Heart right ventricle (tissue), 16 donors: Measurements from ENCODE around the gene NEDD8. TPM values are rescaled to one million over a fixed set of nuclear protein-coding genes. Genes with fewer than 3 reads are reported as not detected.

ENCODE experiments used
- ATAC-seq, 8 donors: fragments of 200-7000 bp; cut with Tn5 transposase; one replicate each; pipeline ENCODE4 v1.9.1; 2020; ENCODE audit warnings: mild to moderate bottlenecking in 8 of 8, moderate library complexity in 8 of 8, moderate number of reproducible peaks in 1 of 8
- DNase-seq, 2 donors: peaks; one replicate each; pipeline ENCODE4 v3.0.0-alpha.2; 2020
- H3K27ac ChIP-seq, 10 donors: fragments of 200-600 bp; sonication (generic) in 2 of 10; one replicate each; pipeline versions ENCODE4 v1.5.0 to v1.8.0; 2020 to 2022; ENCODE audit warnings: mild to moderate bottlenecking in 3 of 10
- H3K27me3 ChIP-seq, 7 donors: fragments of 200-600 bp; one replicate each; pipeline ENCODE4 v1.8.0; 2021 to 2022; ENCODE audit warnings: mild to moderate bottlenecking in 2 of 7
- H3K36me3 ChIP-seq, 9 donors: fragments of 200-600 bp; sonication (generic) in 1 of 9; one replicate each; pipeline versions ENCODE4 v1.5.0 to v1.8.0; 2020 to 2022; ENCODE audit warnings: mild to moderate bottlenecking in 2 of 9
- H3K4me1 ChIP-seq, 9 donors: fragments of 200-600 bp; sonication (generic) in 1 of 9; one replicate each; pipeline versions ENCODE4 v1.5.0 to v1.8.0; 2020 to 2022; ENCODE audit warnings: mild to moderate bottlenecking in 4 of 9
- H3K4me3 ChIP-seq, 10 donors: fragments of 200-600 bp; sonication (generic) in 2 of 10; one replicate each; pipeline versions ENCODE4 v1.5.0 to v1.8.0; 2020 to 2022; ENCODE audit warnings: mild to moderate bottlenecking in 7 of 10, moderate library complexity in 2 of 10
- H3K9me3 ChIP-seq, 11 donors: fragments of 200-600 bp in 10 of 11; sonication (generic) in 2 of 11; one replicate each; pipeline versions ENCODE4 v1.5.0 to v1.8.0; 2013 to 2022; ENCODE audit warnings: mild to moderate bottlenecking in 2 of 11, control low read depth in 1 of 11, moderate library complexity in 1 of 11
- CTCF ChIP-seq, 9 donors: fragments of 200-600 bp; sonication (generic) in 2 of 9; IDR thresholded peaks; one replicate each; pipeline versions ENCODE4 v1.5.0 to v1.8.0; 2021 to 2022; ENCODE audit warnings: antibody characterized with exemption in 9 of 9, mild to moderate bottlenecking in 5 of 9, moderate library complexity in 1 of 9
- WGBS, 2 donors: extraction: QIAGEN DNeasy Blood & Tissue Kit; methylation state at CpG; one replicate each; pipeline ENCODE4 v1.1.7; 2013; ENCODE audit warnings: inconsistent platforms in 1 of 2; 5-methylcytosine and 5-hydroxymethylcytosine counted together
- intact Hi-C, 10 donors: fragments of 100-400 bp; cut with DNase I; formaldehyde crosslinking; loops; one replicate each; pipeline versions ENCODE4 v1.11.1 to v1.14.2; 2022
- polyA plus RNA-seq, 2 donors: library from polyadenylated mRNA; stranded (reverse); fragments of 200-250 nt; gene quantifications; one replicate each; pipeline ENCODE4 v1.2.3, GENCODE V29; 2013
- total RNA-seq, 10 donors: library from RNA; stranded (reverse); fragmentation: NEBNext Ultra II Directional in 3 of 10; extraction: Animal tissue kit (Norgen Biotek cat#: 25700) in 3 of 10; gene quantifications; one replicate each; pipeline versions ENCODE4 v1.2.1 to v1.2.4, GENCODE V29; 2021 to 2023
- donor health status: Arrhythmogenic right ventricular cardiomyopathy.
- donor health status: ischemic (EF 13 %, LVEDD 7.1; RV severe dilation, severe dysfunction).
- donor health status: healthy with polysubstance abuse.
- donor health status: DM: no; HTN: yes; CAD: no.
- donor health status: DM: no; HTN: no; CAD: no.
- donor health status: ischemic (EF 25% LVEDD 6.9; RV normal size, moderate dysfunction).
- donor health status: ischemic (EF 25% LVEDD 5.7; RV mildly dilated, moderate dysfunction).
- donor health status: healthy.
- donor health status: DM: yes; HTN: yes; CAD: no.
- donor health status: Ischemic cardiomyopathy.
- donor health status: ischemic (EF 35%, LVEDD 5.7; RV mildly dilated, moderate dysfunction).
- donor health status: nonischemic (EF 11% LVEDD 7.7; RV severe dilation, severe dysfunction).
- donor health status: DM: yes; HTN: yes; CAD: no.
- donor health status: PGD.
- donor health status: ischemic (EF 29% LVEDD 5.4; RV normal size, mild dysfunction).
- donor health status: nonischemic (EF 23%, LVEDD 6.1; RV moderate dilation, normal function).

NEDD8 gene
- total and polyA plus RNA-seq, 12 donors, result 154 to 325 (median 199) TPM

GRCh38 chr14:24198814-24199524 lies 33.2 kb downstream of the NEDD8 start:
- Histone ChIP-seq H3K9me3 (no peaks in the 10 kb centered on the region), H3K4me3 (no peak overlapping the region), H3K27me3 (no peaks in the 10 kb centered on the region), H3K4me1 (peaks cover 4 to 38% (median 26%) of the 10 kb centered on the region in 9 donors), H3K27ac (no peak overlapping the region), H3K36me3 (peaks cover 0 to 43% (median 6%) of the 10 kb centered on the region in 9 donors)
- intact Hi-C loops, result no loop called here
- WGBS, 2 donors, result 84 to 86% methylated on average over 7 of the region's 7 CpGs
- ATAC-seq, result no peak
- DNase-seq, result no peak
- no peak for TF ChIP-seq CTCF (IDR thresholded peaks at IDR 0.05)

GRCh38 chr14:24197056-24197450 lies 35.1 kb downstream of the NEDD8 start:
- intact Hi-C loops, result no loop called here
- Histone ChIP-seq H3K27ac (peak overlapping the region in 2 of 10 donors; percentile 97 to 99), H3K4me3 (peak overlapping the region in 4 of 10 donors; percentile 80 to 97 (median 92))

GRCh38 chr14:24196071-24197055 lies 35.8 kb downstream of the NEDD8 start:
- DNase-seq (no peak), ATAC-seq (peak in 7 of 8 donors; percentile 20 to 49 (median 37))
- Histone ChIP-seq H3K4me1 (peaks cover 4 to 39% (median 27%) of the 10 kb centered on the region in 9 donors), H3K36me3 (peaks cover 0 to 42% (median 15%) of the 10 kb centered on the region in 9 donors), H3K27ac (peak overlapping the region; percentile 92 to 100 (median 98)), H3K9me3 (no peaks in the 10 kb centered on the region), H3K27me3 (no peaks in the 10 kb centered on the region), H3K4me3 (peak overlapping the region; percentile 59 to 100 (median 92))
- intact Hi-C loops, result no loop called here
- 34 to 36% methylated on average over 33 of the region's 33 CpGs for WGBS, 2 donors
- TF ChIP-seq CTCF (IDR thresholded peaks at IDR 0.05), result no peak

More at GRCh38 chr14:24197056-24197450, 35.1 kb downstream of the NEDD8 start:
- Histone ChIP-seq H3K36me3 (peaks cover 0 to 41% (median 11%) of the 10 kb centered on the region in 9 donors), H3K27me3 (no peaks in the 10 kb centered on the region), H3K4me1 (peaks cover 4 to 39% (median 27%) of the 10 kb centered on the region in 9 donors), H3K9me3 (no peaks in the 10 kb centered on the region)
- WGBS, 2 donors, result 84 to 92% methylated on average over 2 of the region's 2 CpGs
- no peak for TF ChIP-seq CTCF (IDR thresholded peaks at IDR 0.05)
- DNase-seq (no peak), ATAC-seq (no peak)
